ENCODE measurements around the gene FOXP1.

The FOXP1 gene

GRCh38 chr3:71253169-71253568 lies 330.4 kb downstream of the FOXP1 start:
- no peak for TF ChIP-seq CTCF (IDR thresholded peaks at IDR 0.05; ENCODE audit: low read depth, low read length)
- DNase-seq (ENCODE audit: low read depth in 2 of 2): no peak
- H3K4me3 ChIP-seq (replicated peaks in 1 of 2; ENCODE audit: low read depth in 2 of 2, low read length in 2 of 2): no peak overlapping the region

GRCh38 chr3:71252466-71252865 lies 331.1 kb downstream of the FOXP1 start:
- no peak overlapping the region for H3K4me3 ChIP-seq (replicated peaks in 1 of 2; ENCODE audit: low read depth in 2 of 2, low read length in 2 of 2)
- DNase-seq (ENCODE audit: low read depth in 2 of 2): peak; percentile 40 to 41
- no peak for TF ChIP-seq CTCF (IDR thresholded peaks at IDR 0.05; ENCODE audit: low read depth, low read length)

- no peak for TF ChIP-seq CTCF (IDR thresholded peaks at IDR 0.05; ENCODE audit: low read depth, low read length)
- DNase-seq (ENCODE audit: low read depth in 2 of 2): peak; percentile 93 to 96
- H3K4me3 ChIP-seq (replicated peaks in 1 of 2; ENCODE audit: low read depth in 2 of 2, low read length in 2 of 2): no peak overlapping the region
Measured at GRCh38 chr3:71251156-71251775, 332.3 kb downstream of the FOXP1 start.

GRCh38 chr3:71250026-71250425 lies 333.5 kb downstream of the FOXP1 start:
- DNase-seq (ENCODE audit: low read depth in 2 of 2): peak in 1 of 2 donors; percentile 81
- TF ChIP-seq CTCF (IDR thresholded peaks at IDR 0.05; ENCODE audit: low read depth, low read length): no peak
- H3K4me3 ChIP-seq (replicated peaks in 1 of 2; ENCODE audit: low read depth in 2 of 2, low read length in 2 of 2): no peak overlapping the region

- no peak overlapping the region for H3K4me3 ChIP-seq (replicated peaks in 1 of 2; ENCODE audit: low read depth in 2 of 2, low read length in 2 of 2)
- no peak for TF ChIP-seq CTCF (IDR thresholded peaks at IDR 0.05; ENCODE audit: low read depth, low read length)
- no peak for DNase-seq (ENCODE audit: low read depth in 2 of 2)
Measured at GRCh38 chr3:71247958-71248335, 335.6 kb downstream of the FOXP1 start.

GRCh38 chr3:71247221-71247957 lies 336.1 kb downstream of the FOXP1 start:
- DNase-seq (ENCODE audit: low read depth in 2 of 2): peak in 1 of 2 donors; percentile 66

More at GRCh38 chr3:71247221-71247957, 336.1 kb downstream of the FOXP1 start:
- H3K4me3 ChIP-seq (replicated peaks in 1 of 2; ENCODE audit: low read depth in 2 of 2, low read length in 2 of 2): no peak overlapping the region
- TF ChIP-seq CTCF (IDR thresholded peaks at IDR 0.05; ENCODE audit: low read depth, low read length): no peak

Data from cardiac fibroblast (primary cell).